ENCODE measurements around the gene CCSER1.
"Not testable (repeated sequence)": the region's sequence is repeated elsewhere in the genome, so short reads cannot be mapped to it uniquely, and the experiment has no call there.

The CCSER1 gene

DNA sequence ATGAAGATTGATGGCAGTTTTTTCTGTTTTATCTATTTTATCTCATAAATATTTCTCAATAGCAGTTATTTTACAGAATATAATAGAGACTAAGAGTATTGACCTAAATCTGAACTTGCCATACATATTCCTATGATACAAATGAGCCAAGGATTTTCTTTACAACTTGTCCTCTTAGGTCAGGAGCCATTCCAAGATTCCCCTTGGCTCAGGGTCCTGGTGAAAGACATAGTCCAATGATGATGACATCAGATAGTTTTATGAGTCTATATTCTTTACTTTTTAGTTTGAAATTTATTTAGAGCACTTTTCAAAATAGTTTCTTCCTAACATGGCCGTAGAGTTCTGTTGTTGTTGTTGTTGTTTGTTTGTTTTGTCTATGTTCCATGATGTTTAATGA lies 1307.4 kb downstream of the CCSER1 start:
- TF ChIP-seq, protein P1, sequence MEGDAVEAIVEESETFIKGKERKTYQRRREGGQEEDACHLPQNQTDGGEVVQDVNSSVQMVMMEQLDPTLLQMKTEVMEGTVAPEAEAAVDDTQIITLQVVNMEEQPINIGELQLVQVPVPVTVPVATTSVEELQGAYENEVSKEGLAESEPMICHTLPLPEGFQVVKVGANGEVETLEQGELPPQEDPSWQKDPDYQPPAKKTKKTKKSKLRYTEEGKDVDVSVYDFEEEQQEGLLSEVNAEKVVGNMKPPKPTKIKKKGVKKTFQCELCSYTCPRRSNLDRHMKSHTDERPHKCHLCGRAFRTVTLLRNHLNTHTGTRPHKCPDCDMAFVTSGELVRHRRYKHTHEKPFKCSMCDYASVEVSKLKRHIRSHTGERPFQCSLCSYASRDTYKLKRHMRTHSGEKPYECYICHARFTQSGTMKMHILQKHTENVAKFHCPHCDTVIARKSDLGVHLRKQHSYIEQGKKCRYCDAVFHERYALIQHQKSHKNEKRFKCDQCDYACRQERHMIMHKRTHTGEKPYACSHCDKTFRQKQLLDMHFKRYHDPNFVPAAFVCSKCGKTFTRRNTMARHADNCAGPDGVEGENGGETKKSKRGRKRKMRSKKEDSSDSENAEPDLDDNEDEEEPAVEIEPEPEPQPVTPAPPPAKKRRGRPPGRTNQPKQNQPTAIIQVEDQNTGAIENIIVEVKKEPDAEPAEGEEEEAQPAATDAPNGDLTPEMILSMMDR (IDR thresholded peaks at IDR 0.05; ENCODE audit: borderline replicate concordance, insufficient read depth, low read depth, low read length) = no peak
- no peak overlapping the region for H3K4me3 ChIP-seq (ENCODE audit: low read depth, low read length)

DNA sequence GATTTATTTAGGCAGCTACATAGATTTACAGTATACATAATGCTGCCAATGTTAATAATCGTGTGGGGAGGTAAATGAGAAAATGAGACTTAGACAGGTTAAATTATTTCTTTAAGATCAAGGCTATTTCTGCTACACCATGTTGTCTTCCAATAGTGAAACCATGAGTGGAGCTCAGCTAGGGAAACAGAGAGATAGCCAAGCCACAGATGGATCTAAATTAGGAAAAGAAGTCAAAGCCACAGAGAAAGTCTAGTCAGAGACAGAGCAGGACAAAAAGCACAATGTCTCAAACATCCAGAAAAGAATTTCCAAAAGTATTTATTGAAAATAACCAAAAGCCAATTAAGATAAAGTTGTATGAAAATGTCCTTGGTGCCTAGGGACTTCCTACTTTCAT lies 1309.4 kb downstream of the CCSER1 start:
- no peak overlapping the region for H3K4me3 ChIP-seq (ENCODE audit: low read depth, low read length)
- TF ChIP-seq, protein P1 (IDR thresholded peaks at IDR 0.05; ENCODE audit: borderline replicate concordance, insufficient read depth, low read depth, low read length) = no peak

DNA sequence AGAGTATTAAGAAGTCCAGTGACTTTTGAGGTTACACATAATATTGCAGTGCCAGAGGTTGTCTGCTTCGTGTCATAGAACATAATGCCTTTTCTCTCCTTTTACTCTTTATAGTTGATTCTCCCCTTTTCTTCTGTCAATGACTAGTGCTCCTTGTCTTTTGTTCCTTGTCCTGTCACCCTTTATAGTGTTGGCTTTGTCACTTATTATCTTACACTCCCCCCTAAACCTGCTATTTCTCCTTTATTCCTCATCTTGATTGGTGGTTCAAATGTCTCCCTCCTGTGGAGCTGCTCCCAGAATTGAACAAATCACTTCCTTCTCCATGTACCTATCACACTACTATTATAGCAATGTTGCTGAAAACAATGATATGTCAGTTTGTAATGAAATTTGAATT lies 1320.0 kb downstream of the CCSER1 start:
- TF ChIP-seq, protein P1 (IDR thresholded peaks at IDR 0.05; ENCODE audit: borderline replicate concordance, insufficient read depth, low read depth, low read length) = no peak
- no peak overlapping the region for H3K4me3 ChIP-seq (ENCODE audit: low read depth, low read length)

DNA sequence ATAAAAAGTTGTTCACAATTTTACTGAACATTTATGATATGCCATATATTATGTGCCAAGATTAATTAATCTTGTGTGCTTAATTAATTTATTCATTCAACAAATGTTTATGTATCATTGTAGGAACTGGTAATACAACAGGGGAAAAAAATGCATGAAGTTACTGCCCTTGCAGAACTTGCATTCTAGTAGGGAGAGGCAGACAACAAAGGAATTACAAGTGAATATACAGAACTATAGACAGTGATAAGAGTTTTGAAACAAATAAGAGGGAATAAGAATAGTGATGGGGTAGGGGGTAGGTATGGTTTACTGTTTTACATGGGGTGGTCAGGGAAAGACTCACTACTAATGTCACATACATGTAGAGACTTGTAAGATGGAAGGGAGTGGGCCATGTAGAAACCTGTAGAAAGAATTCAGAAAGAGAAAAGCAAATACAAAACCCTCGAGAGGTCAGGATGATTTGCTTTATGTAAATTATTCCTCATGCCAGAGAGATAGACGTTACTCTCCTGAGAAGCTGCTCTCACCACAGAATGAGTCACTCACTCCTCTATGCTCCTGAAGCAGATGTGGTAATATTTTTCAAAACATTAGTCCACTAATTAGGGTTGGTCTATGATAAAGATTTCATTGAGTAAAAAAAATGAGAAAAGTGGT lies 1321.6 kb downstream of the CCSER1 start:
- TF ChIP-seq, protein P1 (IDR thresholded peaks at IDR 0.05; ENCODE audit: borderline replicate concordance, insufficient read depth, low read depth, low read length) = no peak
- no peak overlapping the region for H3K4me3 ChIP-seq (ENCODE audit: low read depth, low read length)

DNA sequence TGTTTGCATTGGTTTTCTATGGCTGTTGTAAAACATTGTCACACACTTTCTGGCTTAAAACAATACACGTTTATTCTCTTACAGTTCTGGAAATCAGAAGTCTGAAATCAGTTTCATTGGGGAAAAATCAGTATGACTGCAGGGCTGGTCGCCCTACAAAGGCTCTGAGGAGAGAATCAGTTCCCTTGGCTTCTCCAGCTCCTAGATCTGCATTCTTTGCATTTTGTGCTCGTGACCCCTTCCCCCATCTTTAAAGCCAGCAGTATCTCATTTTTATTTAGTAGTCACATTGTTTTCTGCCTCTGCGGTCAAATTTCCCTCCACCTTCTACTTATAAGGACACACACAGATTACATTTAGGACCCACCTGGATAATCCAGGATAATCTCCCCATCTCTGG lies 1326.9 kb downstream of the CCSER1 start:
- TF ChIP-seq, protein P1 (IDR thresholded peaks at IDR 0.05; ENCODE audit: borderline replicate concordance, insufficient read depth, low read depth, low read length) = no peak
- no peak overlapping the region for H3K4me3 ChIP-seq (ENCODE audit: low read depth, low read length)

DNA sequence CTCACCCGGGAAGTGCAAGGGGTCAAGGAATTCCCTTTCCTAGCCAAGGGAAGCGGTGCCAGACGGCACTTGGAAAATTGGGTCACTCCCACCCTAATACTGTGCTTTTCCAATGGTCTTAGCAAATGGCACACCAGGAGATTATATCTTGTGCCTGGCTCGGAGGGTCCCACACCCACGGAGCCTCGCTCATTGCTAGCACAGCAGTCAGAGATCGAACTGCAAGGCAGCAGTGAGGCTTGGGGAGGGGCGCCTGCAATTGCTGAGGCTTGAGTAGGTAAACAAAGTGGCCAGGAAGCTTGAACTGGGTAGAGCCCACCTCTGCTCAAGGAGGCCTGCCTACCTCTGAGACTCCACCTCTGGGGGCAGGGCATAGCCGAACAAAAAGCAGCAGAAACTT lies 1335.4 kb downstream of the CCSER1 start:
- not testable (repeated sequence) for H3K4me3 ChIP-seq (ENCODE audit: low read depth, low read length)

DNA sequence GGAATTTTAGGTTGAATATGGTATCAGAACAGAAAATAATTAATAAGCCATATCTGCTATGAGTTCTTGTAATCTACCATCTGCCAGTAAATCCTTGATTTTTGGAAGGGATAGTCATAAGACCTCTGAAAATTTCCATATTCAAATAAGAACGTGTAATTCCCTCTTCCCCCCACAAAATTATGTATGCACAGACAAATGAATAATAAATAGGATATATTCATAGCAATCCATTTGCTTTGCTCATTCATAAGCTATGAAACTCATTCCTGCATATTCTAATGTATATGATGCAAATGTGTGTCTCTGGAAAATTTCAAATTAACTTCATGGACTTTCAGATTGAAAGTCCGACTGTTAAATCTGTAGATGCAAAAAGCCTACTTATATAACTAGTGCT lies 1343.5 kb downstream of the CCSER1 start:
- H3K4me3 ChIP-seq (ENCODE audit: low read depth, low read length) = no peak overlapping the region
- TF ChIP-seq, protein P1 (IDR thresholded peaks at IDR 0.05; ENCODE audit: borderline replicate concordance, insufficient read depth, low read depth, low read length) = no peak

All from GM12875 (cell line).